Measurements from ENCODE around the gene SPDYE2. TPM values are rescaled to one million over a fixed set of nuclear protein-coding genes. Genes with fewer than 3 reads are reported as not detected.
"Not testable (repeated sequence)": the region's sequence is repeated elsewhere in the genome, so short reads cannot be mapped to it uniquely, and the experiment has no call there.

The SPDYE2 gene, protein sequence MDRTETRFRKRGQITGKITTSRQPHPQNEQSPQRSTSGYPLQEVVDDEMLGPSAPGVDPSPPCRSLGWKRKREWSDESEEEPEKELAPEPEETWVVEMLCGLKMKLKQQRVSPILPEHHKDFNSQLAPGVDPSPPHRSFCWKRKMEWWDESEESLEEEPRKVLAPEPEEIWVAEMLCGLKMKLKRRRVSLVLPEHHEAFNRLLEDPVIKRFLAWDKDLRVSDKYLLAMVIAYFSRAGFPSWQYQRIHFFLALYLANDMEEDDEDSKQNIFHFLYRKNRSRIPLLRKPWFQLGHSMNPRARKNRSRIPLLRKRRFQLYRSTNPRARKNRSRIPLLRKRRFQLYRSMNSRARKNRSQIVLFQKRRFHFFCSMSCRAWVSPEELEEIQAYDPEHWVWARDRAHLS
- total RNA-seq = 0.21 TPM

GRCh38 chr7:102550808-102551422 lies at the start of gene SPDYE2:
SPDYE2 (plus strand) TSS chr7:102551226; CDS start chr7:102553256, 2,030 bp downstream.
- H3K9me3 ChIP-seq (ENCODE audit: low read depth, low read length); H3K4me1 ChIP-seq (ENCODE audit: insufficient read depth, low read length); H3K4me3 ChIP-seq (ENCODE audit: low read length); H3K27me3 ChIP-seq (ENCODE audit: insufficient read depth, low read length): not testable (repeated sequence)

DNA sequence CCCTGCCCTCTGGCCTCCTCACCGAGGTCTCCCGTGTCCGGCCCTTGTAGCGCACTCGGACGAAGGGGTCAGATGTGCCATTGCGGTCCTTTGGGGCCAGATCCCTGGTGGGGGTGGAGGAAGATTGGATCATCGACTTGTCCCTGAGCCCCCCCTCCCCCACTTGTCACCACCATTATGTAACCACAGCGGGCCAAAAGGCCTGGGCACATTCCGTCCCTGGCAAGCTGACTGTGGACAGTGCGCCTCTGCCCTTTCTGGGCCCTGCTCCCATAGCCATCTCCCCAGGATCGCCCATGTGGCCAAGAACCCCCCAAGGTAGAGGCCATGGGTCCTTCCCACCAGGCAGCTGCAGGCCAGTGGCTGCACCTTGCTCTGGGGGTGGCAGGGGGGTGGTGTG lies 47.9 kb upstream of the SPDYE2 start:
- H3K27me3 ChIP-seq (ENCODE audit: insufficient read depth, low read length); H3K9me3 ChIP-seq (ENCODE audit: low read depth, low read length); H3K4me1 ChIP-seq (ENCODE audit: insufficient read depth, low read length); H3K4me3 ChIP-seq (ENCODE audit: low read length): not testable (repeated sequence)

DNA sequence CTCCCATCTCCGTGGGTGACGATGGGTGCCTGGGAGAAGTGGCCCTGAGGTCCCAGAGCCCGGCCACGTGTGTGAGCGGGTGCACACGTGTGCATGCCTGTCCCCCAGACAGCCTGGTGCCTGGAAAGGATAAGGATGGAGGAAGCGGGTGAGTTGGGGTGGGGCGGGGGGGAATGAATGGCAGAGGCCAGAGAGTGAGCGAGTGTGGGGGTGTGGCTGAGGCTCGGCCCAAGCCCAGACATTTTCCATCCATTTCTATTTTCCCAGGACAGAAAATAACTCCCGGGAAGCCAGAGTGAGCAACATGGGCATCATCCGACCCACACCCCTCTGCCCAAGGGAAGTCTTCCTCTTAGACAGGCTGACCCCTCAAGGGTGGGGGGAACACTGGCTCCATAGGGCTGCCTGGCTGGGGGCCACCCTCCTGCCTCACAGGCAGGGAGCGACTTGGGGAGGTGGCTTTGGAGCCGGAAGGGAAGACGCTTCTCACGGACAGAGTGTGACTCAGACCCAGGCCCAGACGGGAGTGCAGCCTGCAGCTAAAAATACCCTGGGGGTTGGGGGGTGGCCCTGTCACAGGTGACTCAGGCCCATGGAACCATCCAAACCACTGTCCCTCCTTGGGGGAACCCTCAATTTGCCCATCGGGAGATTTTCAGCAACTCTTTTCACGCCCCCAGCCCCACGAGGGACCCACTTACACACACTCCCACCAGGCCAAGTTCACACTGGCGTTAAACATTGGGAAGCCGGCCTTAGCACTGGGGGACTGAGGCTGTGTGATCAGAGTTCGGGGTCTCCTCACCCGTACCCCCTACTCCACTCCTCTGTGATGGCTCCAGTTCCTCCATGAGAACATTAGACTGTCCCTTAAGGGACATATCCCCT lies 45.5 kb upstream of the SPDYE2 start:
- H3K27me3 ChIP-seq (ENCODE audit: insufficient read depth, low read length); H3K9me3 ChIP-seq (ENCODE audit: low read depth, low read length); H3K4me3 ChIP-seq (ENCODE audit: low read length); H3K4me1 ChIP-seq (ENCODE audit: insufficient read depth, low read length): not testable (repeated sequence)

- H3K27me3 ChIP-seq (ENCODE audit: insufficient read depth, low read length); H3K4me1 ChIP-seq (ENCODE audit: insufficient read depth, low read length); H3K4me3 ChIP-seq (ENCODE audit: low read length); H3K9me3 ChIP-seq (ENCODE audit: low read depth, low read length): not testable (repeated sequence)
Measured at GRCh38 chr7:102507410-102508088, 43.5 kb upstream of the SPDYE2 start.

- not testable (repeated sequence) for H3K4me3 ChIP-seq (ENCODE audit: low read length)
Measured at GRCh38 chr7:102510575-102510974, 40.5 kb upstream of the SPDYE2 start.

DNA sequence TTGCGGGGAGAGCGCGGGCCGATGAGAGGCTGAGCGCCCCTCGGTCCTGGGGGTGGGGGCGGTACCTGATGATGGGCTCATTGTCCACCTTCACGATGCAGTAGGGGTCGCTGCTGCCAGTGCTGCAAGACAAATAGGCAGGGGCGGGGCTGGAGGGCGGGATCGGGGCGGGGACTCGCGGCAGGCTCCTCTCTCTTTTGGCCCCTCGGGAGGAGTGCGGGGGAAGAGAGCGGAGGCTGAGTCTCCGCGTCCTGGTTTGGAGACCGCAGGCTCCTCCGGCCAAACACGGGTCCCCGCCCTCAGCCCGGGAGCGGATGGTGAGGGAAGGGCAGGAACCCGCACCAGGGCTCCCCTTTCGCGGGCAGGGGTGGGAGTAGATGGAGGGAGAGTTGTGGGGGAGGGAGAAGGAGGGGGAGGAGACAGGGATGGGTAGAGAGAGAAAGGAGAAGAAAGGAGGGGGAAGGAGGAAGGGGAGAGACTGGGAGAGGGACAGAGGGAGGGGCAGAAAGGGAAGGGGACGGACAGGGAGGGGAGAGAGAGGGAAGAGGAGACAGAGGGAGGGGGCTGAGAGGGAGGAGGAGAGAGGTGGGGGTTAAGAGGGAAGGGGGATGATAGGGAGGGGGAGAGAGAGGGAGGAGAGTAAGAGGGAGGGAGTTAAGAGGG lies 39.0 kb upstream of the SPDYE2 start:
- H3K27me3 ChIP-seq (ENCODE audit: insufficient read depth, low read length); H3K9me3 ChIP-seq (ENCODE audit: low read depth, low read length); H3K4me1 ChIP-seq (ENCODE audit: insufficient read depth, low read length); H3K4me3 ChIP-seq (ENCODE audit: low read length): not testable (repeated sequence)

More at GRCh38 chr7:102510575-102510974, 40.5 kb upstream of the SPDYE2 start:
- not testable (repeated sequence) for H3K4me1 ChIP-seq (ENCODE audit: insufficient read depth, low read length); H3K27me3 ChIP-seq (ENCODE audit: insufficient read depth, low read length); H3K9me3 ChIP-seq (ENCODE audit: low read depth, low read length)

DNA sequence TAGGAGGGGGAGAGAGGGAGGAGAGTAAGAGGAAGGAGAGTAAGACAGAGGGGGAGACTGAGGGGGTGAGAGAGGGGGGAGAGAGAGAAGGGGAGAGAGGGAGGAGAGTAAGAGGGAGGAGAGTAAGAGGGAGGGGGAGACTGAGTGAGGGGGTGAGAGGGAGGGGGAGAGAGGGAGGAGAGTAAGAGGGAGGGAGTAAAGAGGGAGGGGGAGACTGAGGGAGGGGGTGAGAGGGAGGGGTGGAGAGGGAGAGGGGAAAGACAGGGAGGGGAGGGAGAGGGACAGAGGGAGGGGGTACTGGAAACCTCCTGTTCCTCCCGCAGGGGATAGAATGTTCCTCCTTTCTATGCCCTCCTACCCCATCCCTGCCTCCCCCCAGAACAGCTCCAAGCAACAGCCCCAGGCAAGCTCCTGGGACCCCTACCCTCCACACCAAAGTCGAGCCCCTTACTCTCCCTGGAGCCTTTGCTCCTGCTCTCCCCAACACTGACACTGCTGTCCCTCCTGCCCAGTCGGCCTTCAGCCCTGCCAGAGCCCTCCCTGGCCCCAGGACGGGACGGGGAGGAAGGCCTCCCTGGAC lies 38.3 kb upstream of the SPDYE2 start:
- not testable (repeated sequence) for H3K4me1 ChIP-seq (ENCODE audit: insufficient read depth, low read length); H3K4me3 ChIP-seq (ENCODE audit: low read length); H3K27me3 ChIP-seq (ENCODE audit: insufficient read depth, low read length)

GRCh38 chr7:102514881-102515721 lies 35.9 kb upstream of the SPDYE2 start:
- H3K9me3 ChIP-seq (ENCODE audit: low read depth, low read length); H3K4me1 ChIP-seq (ENCODE audit: insufficient read depth, low read length); H3K4me3 ChIP-seq (ENCODE audit: low read length); H3K27me3 ChIP-seq (ENCODE audit: insufficient read depth, low read length): not testable (repeated sequence)

More for the DNA sequence above, 38.3 kb upstream of the SPDYE2 start:
- not testable (repeated sequence) for H3K9me3 ChIP-seq (ENCODE audit: low read depth, low read length)

GRCh38 chr7:102515889-102516288 lies 35.1 kb upstream of the SPDYE2 start:
- H3K4me3 ChIP-seq (ENCODE audit: low read length); H3K4me1 ChIP-seq (ENCODE audit: insufficient read depth, low read length); H3K9me3 ChIP-seq (ENCODE audit: low read depth, low read length); H3K27me3 ChIP-seq (ENCODE audit: insufficient read depth, low read length): not testable (repeated sequence)

DNA sequence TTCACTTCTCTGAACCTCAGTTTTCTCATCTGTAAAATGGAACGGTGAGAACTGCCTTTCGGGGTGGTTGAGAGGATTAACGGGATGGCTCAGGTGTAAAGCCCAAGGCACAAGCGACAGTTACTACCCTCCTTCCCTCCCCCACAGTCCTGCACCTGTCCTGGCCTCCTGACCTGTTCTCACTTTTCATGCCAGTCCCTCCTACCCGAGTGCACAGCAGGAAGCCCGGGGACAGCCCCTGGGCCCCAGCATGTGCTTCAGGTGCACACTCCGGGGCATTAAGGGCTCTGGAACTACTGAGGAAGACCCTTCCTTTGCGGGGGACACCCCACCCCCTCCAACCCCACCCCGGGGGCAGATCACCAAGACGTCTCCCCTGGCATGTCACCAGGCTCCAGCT lies 34.1 kb upstream of the SPDYE2 start:
- not testable (repeated sequence) for H3K4me1 ChIP-seq (ENCODE audit: insufficient read depth, low read length); H3K9me3 ChIP-seq (ENCODE audit: low read depth, low read length); H3K4me3 ChIP-seq (ENCODE audit: low read length); H3K27me3 ChIP-seq (ENCODE audit: insufficient read depth, low read length)

- H3K27me3 ChIP-seq (ENCODE audit: insufficient read depth, low read length); H3K4me3 ChIP-seq (ENCODE audit: low read length); H3K4me1 ChIP-seq (ENCODE audit: insufficient read depth, low read length); H3K9me3 ChIP-seq (ENCODE audit: low read depth, low read length): not testable (repeated sequence)
Measured at GRCh38 chr7:102517550-102518147, 33.4 kb upstream of the SPDYE2 start, which contains the start of gene RASA4B. RASA4B (minus strand) TSS chr7:102517777; CDS start chr7:102517710, 67 bp downstream.

DNA sequence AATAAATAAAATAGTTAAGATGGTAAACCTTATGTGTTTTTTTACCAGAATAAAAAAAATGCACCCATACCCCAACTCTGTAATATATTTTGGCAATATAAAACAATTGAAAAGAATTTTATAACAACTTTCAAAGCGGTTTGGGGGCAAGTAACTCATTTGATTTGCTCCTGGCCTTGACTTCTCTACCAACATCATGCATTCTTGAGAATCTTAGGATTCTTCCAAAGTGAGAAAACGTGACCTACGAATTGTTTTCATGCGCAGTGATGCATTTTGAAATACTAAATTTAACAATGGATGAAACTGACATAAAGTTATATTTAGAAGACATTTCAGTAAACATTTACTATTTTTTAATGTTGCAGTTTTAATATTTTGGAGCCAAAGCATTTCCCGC lies 30.2 kb upstream of the SPDYE2 start:
- not testable (repeated sequence) for H3K4me3 ChIP-seq (ENCODE audit: low read length); H3K27me3 ChIP-seq (ENCODE audit: insufficient read depth, low read length); H3K9me3 ChIP-seq (ENCODE audit: low read depth, low read length)

GRCh38 chr7:102524803-102525202 lies 26.2 kb upstream of the SPDYE2 start:
- not testable (repeated sequence) for H3K4me3 ChIP-seq (ENCODE audit: low read length); H3K4me1 ChIP-seq (ENCODE audit: insufficient read depth, low read length); H3K9me3 ChIP-seq (ENCODE audit: low read depth, low read length); H3K27me3 ChIP-seq (ENCODE audit: insufficient read depth, low read length)

More for the DNA sequence above, 30.2 kb upstream of the SPDYE2 start:
- H3K4me1 ChIP-seq (ENCODE audit: insufficient read depth, low read length) = not testable (repeated sequence)
